Activated CD4-positive, alpha-beta T cell treated with anti-CD3 and anti-CD28 coated beads, Interleukin-10, Interleukin-2, amounts not matched to agents 100 ng/mL and 50 ng/mL, durations not matched to agents 16 hours and 8 hours (primary cell): ENCODE data around the gene DDIT3.
A peak's percentile ranks its signal among the peaks of the same experiment; 100 is the strongest.
"Not testable (repeated sequence)": the region's sequence is repeated elsewhere in the genome, so short reads cannot be mapped to it uniquely, and the experiment has no call there.

Experiments
- DNase-seq: peaks from one replicate; pipeline ENCODE4 v3.0.0-alpha.2; 2020

Gene DDIT3

DNA sequence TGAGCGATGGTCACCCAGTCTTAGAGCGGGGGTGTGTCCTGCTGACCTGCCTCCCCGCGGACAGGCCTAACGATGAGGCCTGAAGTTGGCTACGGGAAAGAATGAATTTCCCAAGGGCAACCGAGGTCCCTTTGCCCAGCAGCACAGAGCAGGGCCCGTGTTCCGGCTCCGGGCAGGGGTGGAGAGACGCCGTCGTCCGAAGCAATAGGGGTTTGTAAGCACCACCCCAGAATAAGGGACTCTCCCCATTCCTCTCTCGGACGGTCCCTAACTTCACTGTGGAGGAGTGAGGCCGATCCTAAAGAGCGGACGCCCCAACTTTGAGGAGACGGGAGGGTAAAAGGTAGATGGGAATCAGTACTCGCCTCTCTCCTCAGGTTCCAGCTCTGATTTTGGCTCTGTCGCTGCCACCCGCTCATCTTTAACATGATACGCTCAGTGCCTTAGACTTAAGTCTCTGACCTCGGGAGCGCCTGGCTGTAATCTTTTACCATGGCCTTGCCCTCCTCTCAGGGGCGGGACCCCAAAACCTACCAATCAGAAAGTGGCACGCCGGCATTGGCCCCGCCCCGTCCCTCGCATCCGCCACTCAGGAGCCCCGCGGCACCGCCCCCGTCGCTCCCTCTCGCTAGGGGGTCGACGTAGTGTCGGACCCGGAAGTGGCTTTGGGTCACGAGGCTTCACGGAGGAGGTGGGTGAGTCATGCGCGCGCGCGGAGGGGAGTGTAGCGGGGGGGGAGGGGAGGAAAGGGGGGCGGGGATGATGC lies at the start of gene DDIT3:
Gene DDIT3 (minus strand): TSS at position 462 of the 766 bp plus-strand sequence. CDS start 3,108 bp downstream, outside the sequence.
- DNase-seq = peak; percentile 100

DNA sequence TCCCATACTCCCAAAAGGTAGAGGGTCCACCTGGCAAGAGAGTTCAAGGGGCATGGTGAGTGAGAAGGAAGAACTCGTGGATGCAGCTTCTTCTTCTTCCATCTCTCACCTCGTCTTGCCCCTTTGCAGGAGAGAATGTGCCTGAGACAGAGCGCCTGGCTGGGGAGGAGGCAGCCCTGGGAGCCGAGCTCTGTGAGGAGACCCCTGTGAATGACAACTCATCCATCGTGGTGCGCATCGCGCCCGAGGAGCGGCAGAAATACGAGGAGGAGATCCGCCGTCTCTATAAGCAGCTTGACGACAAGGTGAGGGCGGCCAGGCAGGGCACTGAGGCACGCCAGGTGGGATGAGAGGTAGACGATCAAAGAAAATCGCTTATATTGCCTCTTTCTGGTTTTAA lies 49.5 kb upstream of the DDIT3 start:
- no peak for DNase-seq

DNA sequence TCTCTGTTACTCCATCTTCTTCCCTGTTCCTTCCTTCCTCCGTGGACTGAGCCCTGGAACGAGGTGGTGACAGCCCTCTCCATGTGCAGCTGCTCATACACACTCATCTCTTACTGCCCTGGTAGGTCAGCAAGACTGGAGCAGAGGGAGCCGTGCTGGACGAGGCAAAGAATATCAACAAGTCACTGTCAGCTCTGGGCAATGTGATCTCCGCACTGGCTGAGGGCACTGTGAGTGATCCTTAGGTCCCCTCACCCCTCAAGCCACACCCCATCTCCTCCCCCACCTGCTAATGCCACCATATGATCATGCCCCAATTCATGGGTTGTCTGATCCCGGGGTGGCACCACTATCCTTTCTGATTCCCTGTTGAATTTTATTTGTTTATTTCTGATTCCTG lies 48.5 kb upstream of the DDIT3 start:
- DNase-seq = no peak

DNA sequence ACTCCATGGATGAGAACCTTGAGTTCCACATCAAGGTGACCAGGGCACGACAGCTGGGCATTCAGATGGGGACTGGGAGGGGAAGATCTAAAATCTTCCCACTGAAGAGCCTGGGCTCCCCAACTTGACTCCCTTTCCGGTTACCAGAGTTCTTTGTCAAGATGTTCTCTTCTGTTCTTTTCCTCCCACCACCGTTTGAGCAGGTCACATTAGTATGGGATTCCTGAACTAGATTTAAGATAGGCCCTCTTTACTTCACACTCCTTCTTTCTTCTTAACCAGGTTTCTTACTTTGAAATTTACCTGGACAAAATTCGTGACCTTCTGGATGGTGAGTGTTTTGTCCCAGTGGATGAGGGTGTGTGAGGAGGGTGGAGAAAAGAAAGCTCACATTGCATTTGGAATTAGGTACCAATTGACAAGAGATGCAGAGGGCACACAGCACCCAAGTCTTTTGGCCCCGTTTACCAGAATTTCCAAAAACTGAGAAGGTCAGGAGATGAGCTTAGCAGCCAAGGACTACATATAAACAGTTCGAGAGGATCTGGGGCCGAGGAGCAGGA lies 43.9 kb upstream of the DDIT3 start:
- DNase-seq = no peak

DNA sequence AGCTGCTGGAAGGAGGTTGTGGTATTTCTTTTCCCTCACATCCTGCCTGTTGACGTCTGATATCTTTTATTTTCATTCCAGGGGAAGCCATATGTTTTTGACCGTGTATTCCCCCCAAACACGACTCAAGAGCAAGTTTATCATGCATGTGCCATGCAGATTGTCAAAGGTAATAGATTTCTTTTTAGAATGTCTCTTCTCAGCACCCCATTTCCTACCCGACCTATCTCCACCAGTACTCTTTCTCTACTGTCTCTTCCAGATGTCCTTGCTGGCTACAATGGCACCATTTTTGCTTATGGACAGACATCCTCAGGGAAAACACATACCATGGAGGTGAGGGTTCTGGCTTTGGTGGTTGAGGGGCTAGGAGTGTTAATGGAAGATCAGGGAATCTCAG lies 43.0 kb upstream of the DDIT3 start:
- no peak for DNase-seq

DNA sequence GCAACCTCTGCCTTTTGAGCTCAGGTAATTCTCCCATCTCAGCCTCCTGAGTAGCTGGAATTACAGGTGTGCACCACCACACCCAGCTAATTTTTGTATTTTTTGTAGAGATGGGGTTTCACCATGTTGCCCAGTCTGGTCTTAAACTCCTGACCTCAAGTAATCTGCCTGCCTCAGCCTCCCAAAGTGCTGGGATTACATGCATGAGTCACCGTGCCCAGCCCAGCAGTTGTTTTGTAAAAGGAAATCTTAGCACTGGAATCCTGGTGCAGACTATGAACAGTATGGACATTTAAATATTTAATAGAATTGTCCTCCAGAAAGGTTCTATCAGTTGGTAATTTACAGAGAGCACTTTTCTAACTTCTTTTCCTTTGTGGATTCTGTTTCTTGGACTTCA lies 40.8 kb upstream of the DDIT3 start:
- DNase-seq = not testable (repeated sequence)

DNA sequence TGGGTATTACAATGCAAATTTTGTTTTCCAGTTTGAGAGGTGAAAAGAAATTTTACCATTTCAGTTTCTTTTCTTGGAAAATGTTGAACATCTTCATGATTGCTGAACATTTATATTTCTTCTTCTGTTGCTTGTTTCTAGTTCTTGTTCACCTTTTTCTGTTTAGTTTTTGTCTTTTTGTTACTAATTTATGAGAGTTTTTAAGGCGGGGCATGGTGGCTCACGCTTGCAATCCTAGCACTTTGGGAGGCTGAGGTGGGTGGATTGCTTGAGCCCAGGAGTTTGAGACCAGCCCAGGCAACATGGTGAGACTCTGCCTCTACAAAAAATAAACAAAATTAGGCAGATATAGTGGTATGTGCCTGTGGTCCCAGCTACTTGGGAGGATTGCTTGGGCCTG lies 40.2 kb upstream of the DDIT3 start:
- DNase-seq = no peak

DNA sequence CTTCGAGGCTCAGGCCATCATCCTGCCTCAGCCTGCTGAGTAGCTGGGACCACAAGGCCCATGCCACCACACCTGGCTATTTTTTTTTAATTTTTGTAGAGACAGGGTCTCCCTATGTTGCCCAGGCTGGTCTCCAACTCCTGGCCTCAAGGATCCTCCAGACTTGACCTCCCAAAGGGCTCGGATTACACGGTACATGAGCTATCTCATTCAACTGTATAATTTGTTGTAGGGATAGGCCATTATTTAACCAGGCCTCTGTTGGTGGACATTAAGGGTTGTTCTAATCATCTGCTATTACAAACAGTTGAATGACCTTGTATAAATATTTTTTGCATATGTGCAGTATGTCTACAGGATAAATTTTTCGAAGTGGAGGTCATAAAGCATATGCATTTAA lies 38.5 kb upstream of the DDIT3 start:
- no peak for DNase-seq

- DNase-seq = no peak
Measured at GRCh38 chr12:57554897-57555296, 34.6 kb upstream of the DDIT3 start.

- DNase-seq = no peak
Measured at GRCh38 chr12:57554453-57554852, 34.1 kb upstream of the DDIT3 start.

DNA sequence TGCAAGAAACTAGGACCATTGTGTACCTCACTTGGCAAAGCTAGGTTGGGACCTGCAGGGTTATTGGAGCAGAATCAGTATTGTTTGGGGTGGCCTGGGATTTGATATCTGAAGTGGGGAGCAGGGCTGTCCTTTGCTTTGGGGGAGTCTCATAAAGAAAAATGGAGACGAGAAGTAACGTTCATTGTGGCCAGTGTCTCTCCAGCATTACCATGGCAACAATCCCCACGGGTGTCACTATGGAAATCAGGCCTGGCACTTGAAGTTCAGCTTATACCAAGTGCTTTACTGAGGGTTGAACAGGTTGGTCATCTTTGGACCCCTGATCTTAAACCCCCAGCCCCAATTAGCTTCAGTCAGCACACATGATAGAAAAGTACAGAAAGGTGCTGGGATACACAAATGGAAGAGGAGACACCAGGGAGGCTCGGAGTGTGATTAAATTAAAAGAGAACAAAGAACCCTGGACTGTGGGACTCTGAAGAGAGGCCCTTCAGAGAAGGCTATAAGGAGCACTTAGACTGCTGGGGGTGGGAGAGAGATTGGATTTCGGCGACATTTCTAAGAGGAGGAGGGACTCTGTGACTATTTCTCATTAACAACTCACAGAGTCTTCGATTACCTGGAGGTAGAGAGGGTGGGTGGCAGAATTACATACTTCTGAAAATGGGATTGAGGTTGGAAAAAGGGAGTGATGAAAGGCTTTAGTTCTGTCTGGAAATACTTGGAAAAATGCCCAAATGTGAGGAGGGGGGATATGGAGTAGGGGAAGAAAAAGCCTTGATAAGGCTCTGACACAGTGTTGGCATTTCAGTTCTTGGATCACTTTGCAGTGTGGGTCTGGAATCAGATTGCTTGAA lies 33.3 kb upstream of the DDIT3 start:
- DNase-seq = no peak

- DNase-seq = peak; percentile 16
Measured at GRCh38 chr12:57552835-57553313, 32.6 kb upstream of the DDIT3 start.

- DNase-seq = no peak
Measured at GRCh38 chr12:57552306-57552651, 32.0 kb upstream of the DDIT3 start.

GRCh38 chr12:57551637-57552305 lies 31.5 kb upstream of the DDIT3 start:
- DNase-seq = no peak

DNA sequence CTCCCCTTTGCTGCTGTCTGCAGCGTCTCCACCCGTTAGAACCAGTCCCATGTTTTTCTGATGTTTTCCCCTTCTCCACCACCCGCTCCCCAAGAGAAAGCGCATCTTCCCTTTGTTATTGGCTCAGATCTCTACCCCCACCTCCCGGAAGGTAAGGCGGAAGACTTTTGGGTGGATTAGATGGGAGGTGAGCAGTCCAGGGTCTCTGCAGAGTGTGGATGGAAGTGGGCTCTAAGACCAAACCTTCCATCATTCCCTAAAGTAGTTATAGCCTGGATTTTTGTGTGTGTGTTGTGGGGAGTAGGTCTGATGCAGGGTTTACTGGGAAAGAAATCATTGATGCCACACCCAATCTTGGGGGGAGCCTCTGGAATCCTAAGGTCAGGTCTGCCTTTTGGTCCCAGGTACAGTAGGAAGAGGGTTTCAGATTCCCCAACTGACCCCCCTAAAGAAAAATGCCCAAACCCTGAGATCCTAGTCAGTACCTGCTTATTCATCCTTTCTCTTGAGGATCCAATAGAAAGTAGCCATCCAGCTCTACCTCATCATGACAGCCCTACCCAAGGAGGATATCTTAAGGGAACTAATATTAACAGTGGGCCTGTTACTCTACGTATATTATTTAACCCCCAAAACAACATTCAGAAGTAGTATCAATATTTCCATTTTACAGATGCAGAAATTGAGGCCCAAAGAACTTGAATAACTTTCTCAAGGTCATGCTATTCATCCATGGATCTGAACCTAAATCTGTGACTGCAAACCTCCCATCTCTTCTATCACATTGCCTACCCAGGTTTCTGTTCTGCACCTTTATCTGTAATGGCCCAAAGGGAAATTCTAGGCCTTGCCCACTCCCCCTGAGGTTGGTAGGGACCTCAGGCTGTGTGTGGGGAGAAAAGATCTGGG lies 30.6 kb upstream of the DDIT3 start:
- DNase-seq = no peak

DNA sequence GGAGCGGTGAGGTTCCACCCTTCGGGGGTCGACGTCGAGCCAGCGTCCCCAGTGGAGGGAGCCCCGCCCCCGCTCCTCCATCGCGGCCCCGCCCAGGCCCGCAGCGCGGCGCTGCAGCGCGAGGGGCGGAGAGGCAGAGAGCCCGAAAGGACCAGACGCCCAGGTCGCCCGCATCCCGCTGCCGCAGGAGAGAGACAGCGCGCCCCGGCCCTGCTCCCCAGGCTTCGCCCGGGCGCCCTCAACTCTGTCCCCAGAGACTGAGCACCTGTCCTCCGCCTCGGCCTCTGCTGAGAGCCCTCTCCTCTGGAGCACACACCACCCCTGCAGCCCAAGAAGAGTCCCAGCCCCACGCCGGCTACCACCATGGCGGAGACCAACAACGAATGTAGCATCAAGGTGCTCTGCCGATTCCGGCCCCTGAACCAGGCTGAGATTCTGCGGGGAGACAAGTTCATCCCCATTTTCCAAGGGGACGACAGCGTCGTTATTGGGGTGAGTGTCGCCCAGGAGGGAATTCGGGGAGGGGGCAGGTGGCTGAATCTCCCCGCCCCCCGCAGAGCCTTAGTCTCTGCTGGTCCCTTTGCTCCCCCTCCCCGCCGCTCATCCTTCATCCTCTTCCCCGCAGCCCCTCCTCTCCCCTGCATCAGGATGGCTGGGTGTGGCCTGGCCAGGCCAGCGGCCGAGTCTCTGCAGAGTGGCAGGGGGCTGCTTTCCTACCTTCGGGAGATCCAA lies 29.8 kb upstream of the DDIT3 start, which contains the start of gene KIF5A:
Gene KIF5A (plus strand): TSS at position 136 of the 732 bp plus-strand sequence. CDS start 228 bp downstream, at position 364.
- peak; percentile 66 for DNase-seq

- no peak for DNase-seq
Measured at GRCh38 chr12:57549203-57549908, 29.0 kb upstream of the DDIT3 start.

DNA sequence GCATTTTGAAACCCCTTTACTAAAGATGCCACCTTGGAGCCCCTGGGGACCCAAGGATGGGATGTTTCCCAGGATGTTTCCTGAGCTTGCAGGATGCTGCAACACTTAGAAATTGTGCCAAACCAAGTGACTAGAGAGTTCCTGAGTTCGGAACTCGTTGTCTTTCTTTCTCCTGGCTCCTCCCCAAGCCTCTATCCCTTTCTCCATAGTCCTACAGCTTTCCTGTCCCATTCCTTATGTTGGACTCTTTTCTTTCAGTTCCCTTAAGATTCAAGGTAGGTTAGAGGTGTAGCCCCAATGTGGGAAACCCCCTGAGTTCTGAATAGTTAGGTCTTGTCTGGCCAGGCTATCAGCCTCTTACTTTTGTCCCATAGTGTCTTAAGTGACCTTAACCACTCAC lies 28.2 kb upstream of the DDIT3 start:
- DNase-seq = no peak

GRCh38 chr12:57548013-57548315 lies 27.6 kb upstream of the DDIT3 start:
- no peak for DNase-seq

GRCh38 chr12:57547288-57548012 lies 27.1 kb upstream of the DDIT3 start:
- no peak for DNase-seq
